GF-D8 (cell line): ENCODE data around the gene PRKCB.
"Not testable (repeated sequence)": the region's sequence is repeated elsewhere in the genome, so short reads cannot be mapped to it uniquely, and the experiment has no call there.

ENCODE experiments used
- DNase-seq: peaks from one replicate; lab custom pipeline; 2025; lab: John Stamatoyannopoulos, UW

The PRKCB gene

DNA sequence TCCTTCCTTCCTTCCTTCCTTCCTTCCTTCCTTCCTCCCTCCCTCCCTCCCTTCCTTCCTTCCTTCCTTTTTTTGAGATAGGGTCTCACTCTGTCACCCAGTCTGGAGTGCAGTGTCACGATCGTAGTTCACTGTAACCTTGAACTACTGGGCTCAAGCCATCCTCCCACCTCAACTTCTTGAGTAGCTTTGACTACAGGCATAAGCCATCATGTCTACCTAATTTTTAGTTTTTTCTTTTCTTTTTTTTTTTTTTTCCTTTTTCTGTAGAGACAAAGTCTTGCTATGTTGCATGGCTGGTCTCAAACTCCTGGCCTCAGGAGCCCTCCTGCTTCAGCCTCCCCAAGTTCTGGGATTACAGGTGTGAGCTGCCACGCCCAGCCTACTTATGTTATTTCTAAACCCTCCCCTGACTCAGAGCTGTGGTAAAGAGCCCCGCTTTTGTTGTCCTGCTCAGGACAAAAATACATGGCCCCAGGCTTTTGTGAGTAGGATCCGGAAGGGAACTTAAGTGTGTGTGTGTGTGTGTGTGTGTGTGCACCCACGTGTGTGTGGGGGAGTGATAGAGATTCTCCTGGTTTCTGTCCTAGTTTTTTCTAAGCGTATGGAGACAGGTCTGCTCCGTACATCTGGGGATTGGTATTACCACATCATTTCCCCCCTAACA lies 67.1 kb downstream of the PRKCB start:
- DNase-seq = no peak

DNA sequence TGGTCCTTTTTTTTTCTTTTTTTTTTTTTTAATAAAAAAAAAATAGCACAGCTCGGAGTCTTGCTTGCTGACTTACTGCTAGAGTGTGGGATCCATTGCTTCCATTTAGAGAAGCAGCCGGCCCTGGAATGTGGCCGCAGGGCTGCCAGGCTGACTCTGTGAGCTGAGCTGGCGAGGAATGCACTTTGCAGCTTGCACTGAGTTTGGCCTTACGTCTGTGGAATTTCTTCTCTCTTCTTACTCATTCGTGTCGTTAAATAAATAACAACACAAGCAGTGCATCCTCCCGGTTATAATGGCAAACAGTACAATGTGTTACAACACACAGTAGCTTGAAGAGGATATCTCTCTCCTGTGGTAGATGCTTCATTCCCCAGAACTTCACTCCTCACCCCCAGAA lies 69.2 kb downstream of the PRKCB start:
- no peak for DNase-seq

DNA sequence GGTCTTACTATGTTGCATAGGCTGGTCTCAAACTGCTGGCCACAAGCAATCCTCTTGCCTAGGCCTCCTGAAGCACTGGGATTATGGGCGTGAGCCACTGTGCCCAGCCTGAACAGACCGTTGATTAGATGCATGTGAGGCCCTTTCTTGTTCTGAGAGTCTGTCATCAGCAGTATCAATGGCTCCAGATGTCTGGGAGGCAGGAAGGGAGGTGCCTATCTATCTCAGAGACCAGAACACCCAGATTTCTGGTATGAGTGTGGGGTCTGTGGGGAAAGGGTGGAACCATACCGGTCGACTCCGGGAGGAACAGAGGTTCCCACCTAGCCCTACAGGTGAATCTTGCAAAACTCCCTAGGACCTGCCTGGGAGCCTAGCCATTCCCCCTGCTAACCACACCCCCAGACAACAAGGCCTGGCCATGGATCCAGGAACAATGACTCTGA lies 71.7 kb downstream of the PRKCB start:
- DNase-seq = no peak

DNA sequence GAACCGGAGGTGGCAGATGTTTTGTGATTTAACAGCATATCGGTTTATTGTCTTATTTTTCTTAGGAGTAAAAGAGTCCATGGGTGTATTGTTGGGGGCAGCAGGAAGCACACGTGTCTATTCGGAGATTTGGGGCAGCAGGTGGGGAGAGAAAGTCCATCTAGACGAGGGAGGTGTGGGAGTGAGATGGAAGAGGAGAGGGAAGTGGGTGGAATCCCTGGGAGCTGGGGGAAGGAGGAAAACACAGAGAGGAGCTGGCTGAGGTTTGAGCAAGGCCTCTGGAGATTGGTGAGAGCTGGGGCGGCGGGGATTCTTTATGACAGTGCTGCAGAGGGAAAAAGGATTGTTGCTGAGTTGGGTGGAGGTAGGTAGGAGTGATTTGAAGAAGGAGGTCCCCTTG lies 72.1 kb downstream of the PRKCB start:
- DNase-seq = no peak

DNA sequence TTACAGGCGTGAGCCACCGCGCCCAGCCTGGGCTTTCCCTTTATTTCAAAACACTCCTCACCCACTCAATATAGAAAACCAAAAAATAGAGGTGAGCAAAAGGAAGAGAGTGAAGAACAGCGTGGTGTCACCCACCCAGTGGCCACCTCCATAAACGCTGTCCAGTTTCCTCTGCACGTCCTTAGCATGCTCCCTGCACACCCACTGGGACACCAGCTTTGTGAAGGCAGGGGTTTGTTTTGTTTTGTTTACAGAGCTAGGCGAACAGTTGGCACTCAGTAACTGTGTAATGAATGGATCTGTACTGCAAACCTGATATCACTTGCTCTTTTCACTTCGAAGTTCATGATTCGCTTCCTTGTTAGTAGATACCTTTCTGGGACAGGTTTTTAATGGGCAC lies 73.0 kb downstream of the PRKCB start:
- no peak for DNase-seq

DNA sequence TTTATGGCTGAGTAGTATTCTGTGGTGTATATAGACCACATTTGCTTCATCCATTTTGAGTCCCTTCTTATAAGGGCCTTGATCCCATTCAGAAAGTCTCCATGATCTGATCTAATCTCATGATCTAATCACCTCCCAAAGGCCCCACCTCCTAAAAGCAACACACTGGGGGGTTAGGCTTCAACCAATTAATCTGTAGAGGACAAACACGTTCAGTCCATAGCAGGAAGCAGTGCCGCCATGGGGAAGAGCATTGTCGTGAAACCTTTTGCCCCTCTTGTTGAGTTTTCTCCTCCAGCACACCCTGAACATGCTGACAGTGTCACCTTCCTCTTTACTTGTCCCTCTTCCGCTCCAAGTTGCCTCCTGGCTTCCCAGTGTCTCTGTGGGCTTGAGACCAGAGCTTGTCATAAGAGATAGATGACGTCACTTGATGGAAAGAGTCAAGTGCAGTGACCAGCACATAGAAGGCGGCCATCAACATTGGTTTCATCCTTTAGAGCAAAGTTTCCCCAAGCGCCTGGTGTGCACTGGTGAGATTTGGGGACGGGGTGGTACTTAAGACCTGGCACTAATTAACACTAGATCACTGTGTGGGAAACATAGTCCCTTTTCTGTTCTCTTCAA lies 74.1 kb downstream of the PRKCB start:
- DNase-seq = no peak

DNA sequence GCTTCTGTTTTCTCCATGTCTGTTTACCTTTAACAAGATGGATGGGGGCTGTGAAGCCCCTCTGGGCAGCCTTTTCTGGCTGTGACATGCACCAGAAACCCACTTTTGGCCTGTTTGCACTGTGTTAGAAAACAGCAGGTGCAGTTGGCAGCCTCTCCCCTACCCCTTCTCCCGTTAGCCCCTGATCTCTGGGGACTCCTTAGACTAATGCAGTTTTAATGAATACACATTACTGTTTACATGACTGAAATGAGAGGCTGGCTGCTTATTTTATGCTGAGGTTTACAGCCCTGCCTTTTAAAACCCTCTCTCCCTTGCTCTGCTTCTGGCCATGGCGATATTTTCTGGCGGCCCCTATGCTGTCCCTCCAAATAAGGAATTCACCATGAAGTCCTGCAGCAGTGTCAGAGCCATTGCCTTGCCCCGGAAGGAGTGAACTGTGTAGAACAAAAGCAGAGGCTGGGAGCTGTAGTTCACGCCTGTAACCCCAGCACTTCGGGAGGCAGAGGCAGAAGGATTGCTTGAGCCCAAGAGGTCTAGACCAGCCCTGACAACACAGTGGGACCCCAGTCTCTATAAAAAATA lies 79.3 kb downstream of the PRKCB start:
- no peak for DNase-seq

DNA sequence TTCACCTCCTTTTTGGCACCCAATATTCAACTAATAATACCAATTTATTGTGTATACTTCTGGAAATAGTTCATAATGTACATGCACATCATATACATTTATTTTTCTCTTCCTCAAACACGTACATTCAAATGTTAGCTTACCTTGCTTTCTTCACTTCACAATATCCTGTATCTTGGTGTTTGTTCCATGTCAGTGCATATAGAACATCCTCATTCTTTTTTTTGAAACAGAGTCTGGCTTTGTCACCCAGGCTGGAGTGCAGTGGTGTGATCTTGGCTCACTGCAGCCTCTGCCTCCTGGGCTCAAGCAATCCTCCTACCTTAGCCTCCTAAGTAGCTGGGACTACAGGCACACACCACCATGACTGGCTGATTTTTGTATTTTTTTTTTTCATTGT lies 80.8 kb downstream of the PRKCB start:
- not testable (repeated sequence) for DNase-seq

DNA sequence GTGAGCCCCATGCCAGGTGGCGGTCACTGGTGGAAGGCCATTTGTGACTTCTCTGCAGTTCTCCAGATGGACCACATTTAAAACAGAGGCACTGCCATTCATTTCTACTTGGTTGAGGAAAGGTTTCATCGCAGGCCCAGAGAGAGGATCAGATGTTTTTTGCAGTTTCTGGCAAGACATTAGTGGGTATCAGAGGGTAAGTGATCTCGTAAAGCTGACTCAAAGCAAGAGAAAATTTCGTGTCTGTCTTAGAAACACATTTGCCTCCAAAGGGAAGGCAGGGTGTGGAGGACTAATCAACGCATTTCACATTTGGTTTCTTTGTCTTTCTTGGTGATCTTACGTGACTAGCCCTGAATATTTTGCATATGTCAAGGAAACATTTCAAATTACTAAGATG lies 81.8 kb downstream of the PRKCB start:
- DNase-seq = no peak

DNA sequence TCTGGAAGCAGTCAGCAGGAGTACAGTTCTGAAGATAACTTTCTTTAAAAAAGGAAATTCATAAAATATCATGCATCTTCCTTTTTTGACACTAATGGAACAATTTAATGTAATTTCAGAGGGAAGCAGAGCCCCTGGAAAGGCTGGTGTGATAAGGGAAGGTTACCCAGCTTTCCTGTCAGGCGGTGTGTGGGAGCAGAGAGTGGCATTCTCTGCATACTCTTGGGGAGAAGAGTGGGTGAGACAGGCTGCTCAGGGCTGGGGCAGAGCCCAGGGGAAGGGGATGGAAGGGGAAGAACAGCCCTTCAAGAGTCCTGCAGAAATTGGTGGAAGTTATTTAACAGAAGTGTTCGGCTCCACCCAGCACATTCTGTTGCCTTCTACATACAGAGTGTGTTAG lies 84.7 kb downstream of the PRKCB start:
- DNase-seq = no peak

DNA sequence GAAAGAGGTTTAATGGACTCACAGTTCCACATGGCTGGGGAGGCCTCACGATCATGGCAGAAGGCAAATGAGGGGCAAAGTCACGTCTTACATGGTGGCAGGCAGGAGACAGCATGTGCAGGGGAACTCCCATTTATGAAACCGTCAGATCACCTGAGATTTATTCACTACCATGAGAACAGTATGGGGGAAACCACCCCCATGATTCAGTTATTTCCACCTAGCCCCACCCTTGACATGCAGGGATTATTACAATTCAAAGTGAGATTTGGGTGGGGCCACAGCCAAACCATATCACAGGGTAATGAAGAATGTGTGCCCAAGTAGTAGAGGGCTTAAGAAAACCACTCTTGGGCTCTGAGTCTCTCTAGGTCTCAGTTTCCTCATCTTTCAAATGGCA lies 85.1 kb downstream of the PRKCB start:
- no peak for DNase-seq

DNA sequence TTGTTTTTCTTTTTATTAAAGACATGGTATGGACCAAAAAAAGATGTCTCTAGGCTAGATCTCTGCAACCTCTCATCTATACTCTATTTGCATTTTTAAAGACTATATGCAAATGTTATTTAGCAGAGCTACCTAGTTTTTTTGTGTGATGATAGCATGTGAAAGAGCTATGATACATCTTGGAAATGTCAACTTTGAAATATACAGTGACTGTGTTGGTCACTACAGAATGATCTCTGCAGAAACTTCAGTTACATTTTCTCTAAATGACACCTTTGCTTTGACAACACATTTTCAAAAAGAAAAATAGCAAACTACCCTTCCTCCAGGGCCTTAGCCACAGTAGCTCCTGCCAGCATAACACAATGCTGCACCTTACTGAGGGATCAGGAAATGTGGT lies 86.6 kb downstream of the PRKCB start:
- DNase-seq = no peak

DNA sequence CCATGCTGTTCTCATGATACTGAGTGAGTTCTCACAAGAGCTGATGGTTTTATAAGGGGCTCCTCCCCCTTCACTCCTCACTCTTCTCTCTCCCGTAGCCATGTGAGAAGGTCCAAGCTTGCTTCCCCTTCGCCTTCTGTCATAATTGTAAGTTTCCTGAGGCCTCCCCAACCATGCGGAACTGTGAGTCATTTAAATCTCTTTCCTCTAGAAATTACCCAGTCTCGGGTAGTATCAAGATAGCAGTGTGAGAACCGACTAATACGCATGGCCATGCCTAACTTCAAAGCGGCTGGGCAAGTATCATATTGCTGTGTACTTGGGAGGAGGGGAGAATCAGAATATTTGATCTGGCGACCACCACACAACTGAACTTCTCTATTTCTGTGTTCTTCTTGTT lies 88.3 kb downstream of the PRKCB start:
- no peak for DNase-seq

DNA sequence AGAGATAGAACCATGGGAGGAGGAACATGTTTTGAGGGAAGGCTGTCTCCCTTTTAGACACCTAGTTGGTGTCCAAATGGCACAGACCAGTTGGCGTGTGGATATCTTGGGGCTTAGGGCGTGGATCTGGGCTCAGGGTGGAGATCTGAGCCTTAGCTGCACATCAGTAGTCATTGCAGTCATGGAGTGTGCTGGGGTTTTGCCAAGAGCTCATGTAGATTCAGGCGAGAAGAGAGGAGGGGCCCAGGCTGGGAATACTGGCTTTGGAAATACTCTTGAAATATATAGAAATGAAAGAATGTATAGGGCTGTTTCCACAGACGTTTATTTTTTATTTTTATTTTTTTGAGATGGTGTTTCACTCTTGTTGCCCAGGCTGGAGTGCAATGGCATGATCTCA lies 92.0 kb downstream of the PRKCB start:
- no peak for DNase-seq

DNA sequence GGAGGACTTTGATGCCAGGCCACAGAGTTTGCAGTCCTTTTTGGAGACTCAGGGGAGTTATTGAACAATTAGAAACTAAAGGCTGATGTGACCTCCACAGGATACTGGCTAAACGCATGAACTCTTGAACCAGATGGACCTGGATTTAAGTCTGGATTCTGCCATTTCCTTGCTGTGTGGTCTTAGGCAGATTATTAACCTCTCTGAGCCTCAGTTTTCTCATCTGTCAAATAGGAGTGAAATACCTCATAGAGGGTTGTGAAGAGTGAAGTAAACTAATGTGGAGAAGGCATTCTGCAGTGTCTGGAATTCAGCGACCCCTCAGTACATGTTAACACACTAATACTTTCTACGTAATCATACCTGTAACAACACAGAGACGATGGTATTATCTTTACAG lies 93.5 kb downstream of the PRKCB start:
- DNase-seq = no peak

DNA sequence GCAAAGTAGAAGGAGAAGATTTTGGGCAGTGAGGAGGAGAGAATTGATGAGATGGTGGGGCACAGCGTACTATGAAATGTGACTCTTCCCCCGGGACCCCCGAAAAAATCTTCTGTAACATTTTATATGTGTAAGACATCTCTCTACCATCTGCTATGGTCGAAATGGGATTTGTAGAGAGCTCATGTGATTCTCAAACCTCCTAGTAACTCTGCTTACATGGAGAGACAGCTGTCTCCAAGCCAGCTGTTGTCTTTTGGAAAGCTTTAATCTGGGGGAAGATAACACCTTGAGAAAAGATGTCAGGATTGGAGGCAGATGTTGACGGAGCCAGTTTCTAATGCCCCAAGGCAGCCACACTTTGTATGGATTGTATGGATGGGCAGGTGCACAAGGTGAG lies 94.1 kb downstream of the PRKCB start:
- DNase-seq = no peak

DNA sequence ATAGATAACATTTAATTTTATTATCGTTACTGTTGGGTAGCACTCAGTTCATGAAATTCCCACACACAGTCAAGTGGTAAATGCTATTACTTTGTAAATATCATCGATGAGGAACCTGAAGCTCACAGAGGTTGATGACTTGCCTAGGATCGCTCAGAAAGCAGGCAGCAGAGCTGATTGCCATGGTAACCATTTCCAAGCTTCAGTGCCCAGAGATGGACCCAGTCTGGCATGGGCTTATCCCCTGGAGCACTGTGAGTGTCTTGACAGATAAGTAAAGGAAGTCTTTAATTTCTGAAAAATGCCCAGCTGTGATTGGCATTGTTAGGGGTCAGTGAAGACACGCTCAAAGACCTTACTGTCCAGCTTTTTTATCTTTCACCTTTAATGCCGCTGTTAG lies 95.0 kb downstream of the PRKCB start:
- no peak for DNase-seq

DNA sequence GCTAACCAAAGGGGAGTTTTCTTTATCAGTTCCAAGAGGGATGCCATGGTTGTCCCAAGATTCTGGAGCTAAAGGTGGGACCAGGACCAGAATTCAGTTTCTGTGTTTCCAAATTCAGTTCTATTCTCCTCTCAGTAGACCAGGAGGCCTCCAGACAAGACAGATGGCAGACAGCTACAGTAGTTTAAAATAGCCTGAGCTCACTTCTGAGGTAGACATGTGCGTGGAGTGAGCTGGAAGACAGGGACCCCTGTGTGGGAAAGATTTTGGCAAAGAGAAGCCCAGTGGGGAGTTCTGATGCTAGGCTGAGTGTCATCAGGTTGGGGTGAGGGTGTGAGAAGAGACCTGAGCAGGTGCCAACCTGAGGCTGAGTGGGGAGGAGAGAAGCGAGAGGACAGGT lies 95.4 kb downstream of the PRKCB start:
- DNase-seq = no peak

DNA sequence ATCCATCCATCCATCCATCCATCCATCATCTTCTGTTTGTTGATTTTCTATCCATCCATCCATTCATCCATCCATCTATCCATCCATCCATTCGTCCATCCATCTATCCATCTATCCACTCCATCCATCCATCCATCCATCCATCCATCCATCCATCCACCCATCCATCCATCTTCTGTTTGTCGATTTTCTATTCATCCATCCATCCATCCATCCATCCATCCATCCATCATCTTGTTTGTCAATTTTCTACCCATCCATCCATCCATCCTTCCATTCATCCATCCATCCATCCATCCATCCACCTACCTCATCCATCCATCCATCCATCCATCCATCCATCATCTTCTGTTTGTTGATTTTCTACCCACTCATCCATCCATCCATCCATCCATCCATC lies 97.9 kb downstream of the PRKCB start:
- DNase-seq = not testable (repeated sequence)

DNA sequence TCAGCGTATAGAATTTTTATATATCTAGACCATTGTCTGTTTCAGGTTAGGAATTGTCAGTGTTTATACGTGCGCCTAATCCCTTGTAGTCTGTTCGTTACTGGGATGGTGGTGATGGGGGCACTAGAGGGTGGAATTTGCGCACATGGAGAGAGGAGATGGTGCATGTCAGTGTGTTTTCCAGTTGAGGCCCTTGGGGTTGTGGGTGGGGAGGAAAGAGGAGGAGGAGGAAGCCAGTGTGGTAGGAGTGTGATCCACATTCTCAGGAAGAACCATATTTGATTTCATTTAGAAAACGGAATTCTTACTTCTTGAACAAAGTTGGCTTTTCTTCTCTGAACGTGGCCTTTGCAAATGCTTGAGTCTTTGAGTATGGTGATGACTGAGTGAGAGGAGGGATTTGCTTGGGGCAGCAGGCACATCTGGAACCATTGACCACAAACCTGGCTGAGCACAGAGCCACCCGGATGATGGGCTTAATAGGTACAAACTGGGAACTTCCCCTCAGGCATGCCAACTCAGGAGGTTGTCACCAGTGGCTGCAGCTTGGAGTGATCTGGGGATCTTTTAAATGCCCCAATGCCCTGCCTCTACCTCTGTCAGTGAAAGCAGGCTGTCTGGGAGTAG lies 98.9 kb downstream of the PRKCB start:
- DNase-seq = no peak

DNA sequence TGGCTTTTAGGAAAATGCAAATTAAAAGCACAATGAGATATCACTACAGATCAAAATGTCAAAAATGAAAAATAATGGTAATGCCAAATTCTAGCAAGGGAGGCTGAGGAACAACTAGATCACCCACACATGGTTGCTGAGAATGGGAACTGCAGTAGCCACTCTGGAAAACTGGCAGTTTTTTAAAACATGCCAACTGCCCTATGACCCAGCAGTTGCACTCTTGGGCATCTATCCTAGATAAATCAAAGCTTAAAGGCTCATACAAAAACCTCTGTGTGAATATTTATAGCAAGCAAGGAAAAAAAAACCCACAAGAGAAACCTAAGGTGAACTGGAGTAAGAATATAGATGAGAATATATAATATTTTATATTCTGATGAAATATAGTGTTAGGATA lies 104.3 kb downstream of the PRKCB start:
- DNase-seq = no peak

DNA sequence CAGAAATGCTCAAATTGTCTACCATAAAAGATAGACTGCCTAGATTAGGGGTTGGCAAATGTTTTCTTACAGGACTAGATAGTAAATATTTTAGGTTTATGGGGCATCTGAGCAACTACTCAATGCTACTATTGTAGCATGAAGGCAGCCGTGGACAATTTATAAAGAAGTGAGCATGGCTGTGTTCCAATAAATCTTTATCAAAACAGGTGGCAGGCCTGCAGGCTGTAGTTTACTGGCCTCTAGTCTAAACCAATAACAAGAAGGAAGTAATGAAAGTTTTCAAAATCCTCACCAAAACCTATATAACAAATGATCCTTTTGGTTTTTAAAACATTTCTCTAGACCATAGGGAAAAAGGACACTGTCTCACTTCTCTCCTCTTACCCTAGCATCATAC lies 105.2 kb downstream of the PRKCB start:
- DNase-seq = no peak

DNA sequence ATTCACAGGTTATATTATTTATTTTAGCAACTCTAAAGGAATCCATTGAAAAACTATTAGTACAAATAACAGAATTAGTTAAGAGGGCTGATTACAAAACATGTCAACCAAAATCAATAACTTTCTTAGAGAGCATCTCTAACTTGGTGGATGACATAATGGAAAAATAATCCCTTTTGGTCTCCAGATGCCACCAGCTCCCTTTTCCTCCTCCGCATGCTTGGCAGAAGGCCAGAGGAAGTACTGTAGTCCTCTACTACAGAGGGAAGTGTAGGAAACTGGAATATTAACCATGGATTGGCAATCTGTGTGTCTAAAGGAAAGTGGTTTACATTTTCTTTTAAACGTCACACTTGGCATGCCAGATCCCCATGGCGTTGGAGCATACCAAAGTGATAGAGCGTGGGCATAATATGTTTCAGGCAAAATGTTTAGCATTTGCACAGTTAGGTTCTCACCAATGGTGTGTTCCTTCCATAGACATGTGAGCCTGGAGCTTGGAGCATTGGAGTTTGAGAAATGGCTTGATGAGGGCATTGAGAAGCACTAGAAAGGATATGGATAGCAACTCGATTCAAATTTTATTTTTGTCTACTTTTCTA lies 106.3 kb downstream of the PRKCB start:
- DNase-seq = no peak
